ENCODE data around the gene JSRP1.

Gene JSRP1

DNA sequence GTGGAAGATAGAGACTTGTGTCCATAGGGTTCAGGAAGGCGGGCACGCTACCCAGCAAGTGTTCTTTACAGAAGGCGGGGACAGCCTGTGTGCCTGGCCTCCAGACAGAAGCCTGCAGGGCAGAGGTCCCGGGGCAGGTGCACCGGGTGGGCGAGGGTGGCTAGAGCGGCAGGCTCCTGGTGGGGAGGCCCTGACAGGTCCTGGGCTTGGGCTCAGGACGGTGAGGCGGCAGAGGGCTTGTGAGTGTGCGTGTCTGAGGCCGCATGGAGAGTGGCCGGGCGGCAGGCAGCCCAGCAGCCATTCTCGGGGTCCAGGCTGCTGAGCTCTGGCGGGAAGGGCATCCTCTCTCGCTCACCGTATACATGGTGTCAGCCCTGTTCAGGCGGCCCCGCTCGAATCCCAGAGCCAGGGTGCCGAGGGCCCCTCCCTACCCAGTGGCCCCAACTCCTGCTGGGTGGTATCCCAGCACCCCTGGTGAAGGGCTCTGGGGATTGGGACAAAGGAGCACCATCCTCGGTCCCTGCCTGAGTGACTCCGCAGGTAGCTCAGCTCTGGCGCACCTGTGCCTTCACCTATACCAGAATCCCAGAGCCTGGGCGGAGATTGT, 10.1 kb downstream of the JSRP1 start:
- no peak for DNase-seq

DNA sequence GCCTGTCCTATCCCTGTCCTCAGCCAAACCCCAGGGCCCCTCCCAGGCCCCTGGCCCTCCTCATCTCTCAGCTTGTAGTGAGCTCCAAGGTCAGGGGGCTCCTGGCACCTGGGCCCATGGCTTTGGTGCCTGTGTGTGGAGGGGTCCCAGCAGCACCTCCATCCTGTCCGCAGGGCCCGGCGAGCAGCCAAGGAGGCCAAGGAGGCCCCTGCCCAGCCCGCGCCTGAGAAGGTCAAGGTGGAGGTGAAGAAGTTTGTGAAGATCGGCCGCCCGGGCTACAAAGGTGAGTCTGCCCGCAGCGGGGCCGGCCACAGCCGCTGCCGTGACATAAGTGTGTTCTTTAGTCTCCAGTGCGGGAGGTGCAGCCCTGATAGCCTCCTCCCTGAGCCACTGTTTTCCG, 10.9 kb downstream of the JSRP1 start:
- no peak for DNase-seq

DNA sequence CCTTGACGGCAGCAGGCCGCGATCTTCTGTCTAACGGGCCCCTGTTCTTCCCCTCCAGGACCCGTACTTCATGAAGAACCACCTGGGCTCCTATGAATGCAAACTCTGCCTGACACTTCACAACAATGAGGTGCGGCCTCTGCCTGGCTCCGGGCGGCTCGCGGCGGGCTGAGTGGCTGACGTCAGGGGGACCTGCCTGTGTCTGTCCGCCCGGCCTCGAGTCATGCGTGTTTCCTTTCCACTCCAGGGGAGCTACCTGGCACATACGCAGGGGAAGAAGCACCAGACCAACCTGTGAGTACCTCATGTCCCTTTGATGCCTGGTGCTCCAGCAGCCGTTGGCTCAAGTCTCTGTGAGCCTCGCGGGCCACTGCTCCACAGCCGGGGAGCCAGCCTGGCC, 11.7 kb downstream of the JSRP1 start:
- no peak for DNase-seq

DNA sequence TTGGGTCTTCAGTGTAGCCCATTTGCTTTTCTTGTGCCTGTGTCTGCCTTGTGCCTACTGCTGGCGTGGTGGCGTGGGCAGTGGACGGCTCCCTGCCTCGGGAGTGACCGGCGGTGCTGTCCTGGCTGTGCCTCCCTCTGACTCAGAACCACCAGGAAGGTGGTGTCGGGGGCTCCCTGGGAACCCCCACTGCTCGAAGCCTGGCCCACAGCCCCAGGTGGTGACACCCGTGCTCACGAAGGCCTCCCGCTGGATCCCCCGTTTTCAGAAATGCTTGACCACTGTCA, 12.1 kb downstream of the JSRP1 start:
- no peak for DNase-seq

DNA sequence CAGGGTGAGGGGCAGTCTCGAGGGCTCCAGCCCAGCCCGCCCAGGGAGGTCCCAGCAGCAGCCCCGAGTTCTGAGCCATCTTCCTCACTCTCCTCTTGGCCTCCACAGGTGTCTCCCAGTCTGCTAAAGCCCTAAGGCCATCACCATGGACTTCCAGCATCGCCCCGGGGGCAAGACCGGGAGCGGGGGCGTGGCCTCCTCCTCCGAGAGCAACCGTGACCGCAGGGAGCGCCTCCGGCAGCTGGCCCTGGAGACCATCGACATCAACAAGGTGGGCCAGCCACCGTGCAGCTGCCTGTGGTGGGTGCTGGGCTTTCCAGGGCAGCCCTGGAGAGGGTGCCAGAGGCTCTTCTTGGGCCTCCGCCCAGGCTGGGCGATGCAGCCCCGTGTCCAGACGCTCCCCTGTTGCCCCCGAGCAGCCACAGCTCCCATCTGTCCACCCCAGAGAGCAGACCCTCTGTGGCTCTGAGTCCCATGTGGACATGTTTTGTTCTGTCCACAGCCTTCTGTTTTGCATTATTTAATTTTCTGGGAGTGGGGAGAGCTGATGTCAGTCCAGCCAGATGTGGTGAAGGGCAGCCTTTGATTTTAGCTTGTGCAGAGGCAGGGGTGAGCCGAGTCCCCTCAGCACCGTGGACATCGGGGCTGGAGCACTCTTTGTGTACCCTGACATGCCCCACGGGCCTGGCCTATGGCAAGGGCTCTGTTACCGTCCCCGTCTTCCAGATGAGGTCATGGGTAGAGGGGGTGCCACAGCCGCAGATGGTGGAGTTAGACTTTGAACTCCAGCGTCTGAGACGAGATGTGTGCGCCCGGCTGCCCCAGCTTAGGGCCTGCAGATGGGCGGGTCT, 12.7 kb downstream of the JSRP1 start:
- no peak for DNase-seq

DNA sequence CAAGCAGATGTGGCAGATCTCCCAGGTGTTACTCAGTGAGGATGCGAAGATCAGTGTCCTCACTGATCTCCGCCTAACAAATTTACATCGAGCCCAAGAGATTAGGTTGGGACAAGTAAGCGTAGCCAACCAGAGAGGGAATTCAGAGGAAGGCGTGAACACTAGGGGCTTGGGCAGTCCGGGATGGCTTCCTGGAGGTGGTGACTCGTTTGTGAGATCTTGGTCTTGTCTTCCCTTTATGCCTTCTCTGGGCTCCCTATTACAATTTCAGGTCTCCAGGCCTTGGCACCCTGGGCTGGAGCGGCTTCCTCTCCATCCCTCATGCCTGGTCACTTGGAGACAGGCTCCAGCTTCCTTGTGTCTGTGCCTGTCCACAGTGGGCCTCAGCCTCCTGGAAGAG, 13.4 kb downstream of the JSRP1 start:
- no peak for DNase-seq

DNA sequence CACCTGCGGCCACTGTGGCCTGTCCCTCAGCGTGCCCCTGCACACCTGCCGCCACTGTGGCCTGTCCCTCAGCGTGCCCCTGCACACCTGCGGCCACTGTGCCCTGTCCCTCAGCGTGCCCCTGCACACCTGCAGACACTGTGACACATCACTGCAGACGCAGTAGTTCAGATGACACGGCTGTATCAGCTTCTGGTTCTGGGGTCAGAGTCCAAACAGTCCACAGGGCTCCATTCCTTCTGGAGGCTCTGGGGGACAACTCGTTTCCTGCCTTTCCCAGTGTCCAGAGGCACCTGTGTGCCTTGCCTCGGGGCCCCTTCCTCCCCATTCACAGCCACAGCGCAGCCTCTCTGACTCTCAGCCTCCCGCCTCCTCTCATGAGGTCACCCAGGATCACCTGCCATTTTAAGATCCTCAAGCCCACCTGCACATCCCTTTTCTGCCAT, 14.1 kb downstream of the JSRP1 start:
- no peak for DNase-seq

DNA sequence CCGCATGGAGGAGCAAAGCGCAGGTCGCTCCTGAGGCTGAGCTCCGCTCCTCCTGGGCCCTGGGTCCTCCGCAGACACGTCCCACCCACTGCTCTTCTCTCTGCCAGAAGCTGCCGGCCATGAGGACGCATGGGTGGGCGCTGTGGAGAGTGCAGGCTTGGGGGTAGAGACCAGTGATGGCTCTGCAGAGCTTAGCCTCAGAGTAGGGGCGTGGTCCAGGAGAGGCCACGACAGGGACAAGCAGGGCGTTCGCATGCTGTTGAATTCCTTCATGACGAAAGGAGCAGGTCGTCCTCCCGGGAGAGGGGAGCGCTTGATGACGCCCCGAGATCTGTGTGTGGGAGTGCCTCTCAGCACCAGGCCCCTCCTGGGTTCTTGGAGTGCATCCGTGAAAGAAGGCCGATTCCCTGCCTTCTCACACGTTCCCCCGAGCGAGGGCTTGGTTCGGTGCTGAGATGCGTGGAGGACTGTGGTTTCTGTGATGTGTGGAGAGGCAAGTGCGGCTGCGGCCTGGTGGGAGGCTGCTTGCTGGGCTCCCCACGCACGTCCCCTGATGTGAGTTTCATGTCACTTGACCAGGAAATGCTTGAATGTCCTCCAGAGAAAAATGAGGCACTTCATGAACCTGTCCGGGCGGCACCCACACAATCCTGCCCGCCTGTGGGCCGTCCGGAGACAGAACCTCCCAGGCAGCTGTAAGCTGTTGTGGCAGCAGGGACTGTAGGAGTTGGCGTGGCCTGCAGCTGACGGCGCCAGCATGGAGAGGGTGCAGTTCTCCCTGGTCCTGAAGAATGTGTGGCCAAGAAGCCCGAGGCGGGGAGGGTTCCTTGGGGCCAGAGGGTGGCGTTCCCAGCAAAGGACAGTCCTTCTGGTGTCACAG, 15.1 kb downstream of the JSRP1 start:
- no peak for DNase-seq

DNA sequence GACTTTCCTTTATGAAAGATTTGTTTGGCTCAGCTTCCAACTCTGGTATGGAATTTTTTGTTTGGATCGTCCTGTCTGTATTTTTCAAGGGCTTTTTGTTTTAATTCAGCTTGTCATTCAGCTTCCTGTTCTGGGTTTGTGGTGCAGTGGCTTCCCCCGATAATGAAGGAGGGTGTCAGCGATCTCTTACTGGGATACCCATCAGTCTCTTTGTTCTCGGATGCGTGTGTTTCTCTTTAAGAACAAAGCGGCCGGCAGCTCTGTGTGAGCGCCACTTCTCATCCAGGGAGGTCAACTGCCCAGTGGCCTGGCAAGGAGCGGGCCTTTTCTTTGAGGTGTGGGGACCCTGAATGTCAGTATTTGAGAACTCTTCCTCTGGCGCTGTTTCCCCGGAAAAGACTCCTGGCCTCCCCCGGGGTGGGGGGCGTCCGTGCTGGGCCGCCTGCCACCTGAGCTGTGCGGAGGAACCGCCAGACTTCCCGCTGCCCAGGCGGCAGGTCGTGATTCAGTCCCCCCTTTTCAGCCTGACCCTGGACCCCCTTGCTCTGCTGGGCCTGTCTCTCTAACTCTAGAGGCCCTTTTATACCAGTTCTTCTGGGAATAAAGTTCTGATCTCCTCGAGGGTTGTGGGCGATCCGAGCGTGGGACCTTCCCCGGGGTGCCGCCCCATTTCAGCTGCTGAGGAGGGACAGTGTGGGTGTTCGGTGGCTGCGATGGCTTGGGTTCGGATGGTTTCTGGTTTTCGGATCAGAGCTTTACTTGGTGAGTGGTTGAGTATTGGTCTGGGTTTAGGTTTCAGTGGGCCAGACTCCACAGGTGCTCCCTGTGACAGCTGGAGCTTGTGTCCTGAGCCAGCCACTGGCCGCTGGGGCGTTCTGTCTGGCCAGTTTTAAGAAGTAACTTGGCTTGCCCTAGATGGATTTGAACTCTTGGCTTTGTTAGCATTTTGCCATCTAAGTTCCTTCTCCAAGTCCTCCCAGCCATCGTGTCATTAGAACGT, 16.1 kb downstream of the JSRP1 start:
- no peak for DNase-seq

DNA sequence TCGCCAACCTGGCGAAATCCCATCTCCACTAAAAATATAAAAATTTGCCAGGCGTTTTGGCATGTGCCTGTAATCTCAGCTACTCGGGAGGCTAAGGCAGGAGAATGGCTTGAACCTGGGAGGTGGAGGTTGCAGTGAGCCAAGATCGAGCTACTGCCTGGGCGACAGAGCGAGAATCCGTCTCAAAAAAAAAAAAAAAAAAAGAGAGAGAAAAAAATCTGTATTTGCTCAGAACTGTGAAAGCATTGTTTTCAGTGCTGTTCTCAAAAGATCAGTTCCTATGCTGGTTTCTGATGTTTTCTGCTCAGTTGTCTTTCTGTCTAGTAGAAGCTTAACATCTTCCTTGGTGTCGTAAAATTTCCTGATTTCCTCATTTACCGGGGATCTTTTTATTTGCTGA, 17.0 kb downstream of the JSRP1 start:
- no peak for DNase-seq

DNA sequence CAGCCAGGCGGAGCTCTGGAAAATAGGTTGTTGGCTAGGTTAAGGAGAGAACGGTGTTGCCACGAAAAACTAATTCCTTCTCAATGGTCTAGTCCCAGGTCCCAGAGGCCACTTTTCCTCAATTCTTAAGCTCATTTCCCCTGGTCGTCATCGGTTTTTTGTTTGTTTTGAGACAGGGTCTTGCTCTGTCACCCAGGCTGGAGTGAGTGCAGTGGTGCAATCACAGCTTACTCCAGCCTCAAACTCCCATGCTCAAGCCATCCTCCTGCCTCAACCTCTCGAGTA, 18.4 kb downstream of the JSRP1 start:
- no peak for DNase-seq

DNA sequence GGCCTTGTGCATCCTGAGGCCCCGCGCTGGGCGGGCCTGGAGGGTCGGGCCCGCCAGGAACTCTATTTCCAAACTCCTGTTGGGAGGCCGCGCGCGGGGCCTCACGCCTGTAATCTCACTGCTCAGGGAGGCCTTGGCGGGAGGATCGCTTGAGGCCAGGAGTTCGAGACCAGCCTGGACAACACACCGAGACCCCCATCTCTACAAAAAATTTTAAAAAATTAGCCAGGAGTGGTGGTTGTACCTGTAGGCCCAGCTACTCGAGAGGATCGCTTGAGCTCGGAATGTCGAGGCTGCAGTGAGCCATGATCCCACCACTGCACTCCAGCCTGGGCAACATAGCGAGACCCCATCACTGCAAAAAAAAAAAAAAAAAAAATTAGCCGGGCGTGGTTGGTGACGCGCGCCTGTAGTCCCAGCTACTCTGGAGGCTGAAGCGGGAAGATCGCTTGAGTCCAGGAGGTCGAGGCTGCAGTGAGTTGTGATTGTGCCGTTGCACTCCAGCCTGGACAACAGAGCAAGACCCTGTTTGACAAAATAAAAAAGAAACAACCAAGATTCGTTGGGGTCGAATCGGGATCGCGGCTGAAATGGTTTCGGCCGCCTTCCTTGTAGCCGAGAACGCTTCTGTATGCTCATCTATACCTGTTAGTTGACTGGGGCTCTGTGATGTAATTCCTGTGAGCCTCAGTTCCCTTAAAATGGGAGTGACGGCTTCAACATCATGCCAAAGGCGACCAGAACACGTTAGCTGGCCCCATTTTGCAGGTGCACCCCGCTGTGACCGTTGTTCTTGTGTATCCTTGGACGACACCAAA, 19.0 kb downstream of the JSRP1 start:
- no peak for DNase-seq

DNA sequence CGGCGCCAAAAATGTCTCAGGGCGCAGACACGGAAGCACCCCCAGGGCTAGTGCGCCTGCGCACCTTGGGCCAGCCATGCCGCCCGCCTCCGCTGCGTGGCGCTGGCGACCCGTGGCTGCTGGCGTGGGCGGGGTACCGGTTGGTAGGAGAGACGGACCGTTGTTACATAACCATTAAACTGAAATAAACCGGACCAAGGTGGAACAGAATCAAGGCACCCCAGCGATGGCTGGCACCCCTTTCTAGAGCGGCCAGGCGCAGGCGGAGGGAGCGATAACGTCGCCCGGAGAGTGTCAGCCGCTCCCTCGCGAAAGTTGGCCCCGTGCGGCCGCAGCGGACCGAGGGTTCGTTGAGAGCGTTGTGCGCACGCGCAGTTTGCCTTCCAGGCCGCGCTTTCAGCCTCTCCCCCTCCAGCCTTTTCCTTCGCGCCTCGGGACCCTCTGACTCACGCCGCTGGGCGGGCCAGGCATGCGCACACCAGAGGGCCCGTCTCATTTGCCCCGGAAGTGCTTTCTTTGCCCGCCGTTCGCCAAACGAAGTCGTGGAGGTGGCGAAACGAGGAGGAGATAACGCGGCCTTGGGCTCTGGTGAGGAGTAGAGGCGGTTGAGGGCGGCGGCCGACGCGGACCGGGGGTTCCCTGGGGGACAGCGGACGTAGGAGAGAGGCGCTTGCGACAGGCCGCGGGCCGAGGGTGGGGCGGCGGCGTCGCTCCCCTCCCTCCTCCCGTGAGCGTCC, 19.7 kb downstream of the JSRP1 start, which contains the start of the genes PLEKHJ1 and SF3A2:
Gene PLEKHJ1, minus strand, starts transcription at position 16 of the 737 bp plus-strand sequence. CDS start 81 bp downstream, outside the sequence.
Gene SF3A2, plus strand, starts transcription at position 511 of the 737 bp plus-strand sequence. CDS start 6,595 bp downstream, outside the sequence.
- DNase-seq: peak; percentile 99

DNA sequence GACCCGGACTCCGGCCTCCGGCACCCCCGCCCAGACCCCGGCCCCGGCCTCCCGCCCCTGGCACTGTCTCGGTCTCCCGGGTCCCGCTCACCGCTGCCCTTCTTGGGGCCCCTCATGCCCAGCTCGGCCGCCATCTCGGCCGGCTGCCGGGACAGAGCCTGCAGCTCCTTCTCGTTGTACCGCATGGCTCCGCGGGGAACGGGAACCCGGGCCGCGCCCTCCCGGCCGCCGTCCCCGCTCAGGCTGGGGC, 20.2 kb downstream of the JSRP1 start:
- no peak for DNase-seq

DNA sequence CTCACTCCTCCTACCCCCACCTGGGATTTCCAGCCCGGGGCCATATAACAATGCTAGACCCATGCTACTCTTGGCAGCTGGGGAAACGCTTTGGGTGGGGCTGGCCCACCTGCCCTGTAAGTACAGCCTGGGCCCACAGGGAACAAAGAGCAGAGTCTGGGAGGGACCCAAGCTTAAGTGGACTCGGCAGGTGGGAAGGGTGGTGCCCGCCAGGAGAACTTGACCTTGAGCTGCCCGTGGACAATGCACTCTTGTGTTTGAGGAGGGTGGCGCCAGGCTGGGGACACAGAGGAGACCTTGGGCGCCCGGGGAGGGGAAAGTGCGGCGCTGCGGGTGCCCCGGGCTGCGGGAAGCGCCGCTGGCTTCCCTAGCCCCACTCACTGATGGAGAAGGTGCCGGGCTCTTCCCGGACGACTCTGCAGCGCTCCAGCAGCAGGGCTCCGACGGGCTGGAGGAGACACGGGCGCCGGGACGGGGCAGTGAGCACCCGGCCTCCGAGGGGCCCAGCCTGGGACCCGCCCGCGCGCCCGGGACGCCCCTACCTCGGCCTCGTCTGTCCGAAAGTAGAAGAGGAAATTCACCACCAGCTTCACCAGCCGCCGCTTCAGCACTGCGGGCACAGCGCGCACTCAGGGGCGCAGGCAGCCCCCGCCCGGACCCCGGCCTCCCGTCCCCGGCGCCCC, 20.7 kb downstream of the JSRP1 start:
- DNase-seq: no peak

DNA sequence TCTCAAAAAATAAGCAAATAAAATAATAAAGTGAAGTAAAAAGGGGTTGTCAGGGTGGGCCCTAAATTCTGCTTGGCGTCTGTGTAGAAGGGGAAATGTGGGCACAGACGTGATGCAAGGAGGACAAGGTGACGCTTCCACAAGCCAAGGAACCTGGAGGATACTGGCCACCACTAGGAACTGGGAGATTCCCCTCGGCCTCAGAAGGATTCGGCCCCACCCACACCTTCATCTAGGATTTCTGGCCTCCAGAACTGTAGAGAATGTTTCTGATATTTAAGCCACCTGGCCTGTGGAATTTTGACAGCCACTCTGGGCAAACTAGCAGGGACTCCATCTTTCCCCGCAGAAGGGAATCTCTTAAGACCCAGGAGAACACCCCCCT, 21.2 kb downstream of the JSRP1 start:
- DNase-seq: no peak

DNA sequence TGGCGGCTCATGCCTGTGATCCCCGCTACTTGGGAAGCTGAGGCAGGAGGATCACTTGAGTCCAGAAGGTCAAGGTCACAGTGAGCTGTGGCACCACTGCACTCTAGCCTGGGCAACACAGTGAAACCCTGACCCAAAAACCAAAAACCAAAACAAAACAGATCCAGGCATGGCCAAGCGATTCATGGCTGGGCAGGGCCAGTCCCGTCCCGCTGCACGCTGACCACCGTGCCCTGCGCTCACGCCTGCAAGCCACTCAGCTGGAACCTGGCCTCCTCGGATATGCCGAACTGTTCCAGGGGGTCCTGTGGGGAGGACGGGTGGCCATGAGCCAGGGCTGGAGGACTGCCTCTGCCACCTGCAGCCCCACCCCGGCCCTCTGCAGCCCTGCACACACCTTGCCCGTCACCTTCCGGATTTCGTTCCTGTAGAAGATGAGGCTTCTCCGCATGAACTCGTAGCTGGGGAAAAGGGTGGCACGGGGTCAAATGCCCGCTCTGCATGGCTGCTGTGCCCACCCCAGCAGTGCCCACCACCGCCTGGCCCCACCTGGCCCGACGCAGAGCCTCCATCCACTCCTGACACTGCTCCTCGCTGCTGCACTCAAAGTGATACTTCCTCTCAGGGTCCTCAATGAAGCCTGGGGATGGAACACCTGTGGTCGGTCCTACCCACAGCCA, 22.5 kb downstream of the JSRP1 start:
- no peak for DNase-seq

DNA sequence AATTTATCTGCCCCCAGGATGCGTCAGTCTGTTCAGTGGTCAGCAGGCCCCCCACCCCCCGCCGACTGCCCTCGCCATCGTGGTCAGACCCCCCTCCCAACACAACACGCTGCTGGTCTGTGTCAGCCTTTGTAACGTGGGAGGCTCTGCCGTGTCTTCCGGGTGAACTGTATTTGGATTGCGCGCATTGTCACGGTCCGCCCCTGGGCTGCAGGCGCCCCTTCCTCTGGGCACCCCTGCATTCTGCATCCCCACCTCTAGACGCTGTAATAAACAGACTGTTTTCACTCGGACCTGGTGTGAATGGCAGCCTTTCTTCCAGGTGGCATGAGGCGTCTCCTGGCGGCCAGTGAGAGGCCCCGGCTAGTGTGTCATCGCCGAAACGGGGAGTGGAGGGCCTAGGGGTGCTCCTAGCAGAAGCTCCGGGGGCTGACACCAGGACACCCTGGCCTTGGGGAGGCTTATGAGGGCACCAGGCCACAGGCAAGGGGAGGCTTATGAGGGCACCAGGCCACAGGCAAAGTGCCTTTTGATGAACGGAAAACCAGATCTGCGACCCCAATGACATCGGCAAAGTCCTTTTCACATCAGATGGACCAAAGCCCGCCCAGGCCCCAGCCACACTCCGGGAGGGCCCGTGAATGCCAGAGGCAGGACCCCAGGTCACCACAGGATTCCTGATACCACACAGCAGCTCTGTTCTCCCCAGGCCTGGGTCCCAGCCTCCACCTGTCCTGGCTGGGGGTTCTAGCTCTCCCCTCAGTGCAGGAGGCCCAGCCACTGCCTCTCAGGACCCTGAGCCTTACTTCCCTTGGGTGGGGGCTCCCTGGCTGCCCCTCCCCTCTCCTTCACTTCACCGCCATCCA, 23.7 kb downstream of the JSRP1 start:
- no peak for DNase-seq

Data from left hindlimb (tissue), 1 donor.